ENCODE data around the gene IL4R. TPM values are rescaled to one million over a fixed set of nuclear protein-coding genes. Genes with fewer than 3 reads are reported as not detected.

The IL4R gene
- total and polyA plus RNA-seq, 2 of the 8 experiments (the other 6 are each of a cell fraction or from before 2014, with no cell fraction given) = 29.1 to 29.4 TPM

DNA sequence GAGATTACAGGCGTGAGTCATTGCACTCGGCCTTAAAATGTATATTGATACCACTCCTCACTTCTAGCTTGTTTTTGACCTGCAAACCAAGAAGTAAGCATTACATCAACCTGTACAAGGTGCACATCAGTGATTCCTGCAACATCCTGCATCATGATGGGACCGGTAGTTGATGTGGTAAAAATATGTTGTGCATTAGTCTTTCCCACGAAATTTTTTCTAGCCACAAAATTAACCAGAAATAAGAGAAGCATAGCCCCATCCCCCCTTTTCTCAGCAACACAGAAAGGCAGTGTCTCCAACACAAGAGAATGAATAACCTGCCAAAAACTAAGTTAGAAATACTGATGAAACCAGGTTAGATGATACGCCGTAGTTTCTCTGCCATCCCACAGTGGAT, 24.1 kb upstream of the IL4R start (continued):
- TF ChIP-seq, protein P1, sequence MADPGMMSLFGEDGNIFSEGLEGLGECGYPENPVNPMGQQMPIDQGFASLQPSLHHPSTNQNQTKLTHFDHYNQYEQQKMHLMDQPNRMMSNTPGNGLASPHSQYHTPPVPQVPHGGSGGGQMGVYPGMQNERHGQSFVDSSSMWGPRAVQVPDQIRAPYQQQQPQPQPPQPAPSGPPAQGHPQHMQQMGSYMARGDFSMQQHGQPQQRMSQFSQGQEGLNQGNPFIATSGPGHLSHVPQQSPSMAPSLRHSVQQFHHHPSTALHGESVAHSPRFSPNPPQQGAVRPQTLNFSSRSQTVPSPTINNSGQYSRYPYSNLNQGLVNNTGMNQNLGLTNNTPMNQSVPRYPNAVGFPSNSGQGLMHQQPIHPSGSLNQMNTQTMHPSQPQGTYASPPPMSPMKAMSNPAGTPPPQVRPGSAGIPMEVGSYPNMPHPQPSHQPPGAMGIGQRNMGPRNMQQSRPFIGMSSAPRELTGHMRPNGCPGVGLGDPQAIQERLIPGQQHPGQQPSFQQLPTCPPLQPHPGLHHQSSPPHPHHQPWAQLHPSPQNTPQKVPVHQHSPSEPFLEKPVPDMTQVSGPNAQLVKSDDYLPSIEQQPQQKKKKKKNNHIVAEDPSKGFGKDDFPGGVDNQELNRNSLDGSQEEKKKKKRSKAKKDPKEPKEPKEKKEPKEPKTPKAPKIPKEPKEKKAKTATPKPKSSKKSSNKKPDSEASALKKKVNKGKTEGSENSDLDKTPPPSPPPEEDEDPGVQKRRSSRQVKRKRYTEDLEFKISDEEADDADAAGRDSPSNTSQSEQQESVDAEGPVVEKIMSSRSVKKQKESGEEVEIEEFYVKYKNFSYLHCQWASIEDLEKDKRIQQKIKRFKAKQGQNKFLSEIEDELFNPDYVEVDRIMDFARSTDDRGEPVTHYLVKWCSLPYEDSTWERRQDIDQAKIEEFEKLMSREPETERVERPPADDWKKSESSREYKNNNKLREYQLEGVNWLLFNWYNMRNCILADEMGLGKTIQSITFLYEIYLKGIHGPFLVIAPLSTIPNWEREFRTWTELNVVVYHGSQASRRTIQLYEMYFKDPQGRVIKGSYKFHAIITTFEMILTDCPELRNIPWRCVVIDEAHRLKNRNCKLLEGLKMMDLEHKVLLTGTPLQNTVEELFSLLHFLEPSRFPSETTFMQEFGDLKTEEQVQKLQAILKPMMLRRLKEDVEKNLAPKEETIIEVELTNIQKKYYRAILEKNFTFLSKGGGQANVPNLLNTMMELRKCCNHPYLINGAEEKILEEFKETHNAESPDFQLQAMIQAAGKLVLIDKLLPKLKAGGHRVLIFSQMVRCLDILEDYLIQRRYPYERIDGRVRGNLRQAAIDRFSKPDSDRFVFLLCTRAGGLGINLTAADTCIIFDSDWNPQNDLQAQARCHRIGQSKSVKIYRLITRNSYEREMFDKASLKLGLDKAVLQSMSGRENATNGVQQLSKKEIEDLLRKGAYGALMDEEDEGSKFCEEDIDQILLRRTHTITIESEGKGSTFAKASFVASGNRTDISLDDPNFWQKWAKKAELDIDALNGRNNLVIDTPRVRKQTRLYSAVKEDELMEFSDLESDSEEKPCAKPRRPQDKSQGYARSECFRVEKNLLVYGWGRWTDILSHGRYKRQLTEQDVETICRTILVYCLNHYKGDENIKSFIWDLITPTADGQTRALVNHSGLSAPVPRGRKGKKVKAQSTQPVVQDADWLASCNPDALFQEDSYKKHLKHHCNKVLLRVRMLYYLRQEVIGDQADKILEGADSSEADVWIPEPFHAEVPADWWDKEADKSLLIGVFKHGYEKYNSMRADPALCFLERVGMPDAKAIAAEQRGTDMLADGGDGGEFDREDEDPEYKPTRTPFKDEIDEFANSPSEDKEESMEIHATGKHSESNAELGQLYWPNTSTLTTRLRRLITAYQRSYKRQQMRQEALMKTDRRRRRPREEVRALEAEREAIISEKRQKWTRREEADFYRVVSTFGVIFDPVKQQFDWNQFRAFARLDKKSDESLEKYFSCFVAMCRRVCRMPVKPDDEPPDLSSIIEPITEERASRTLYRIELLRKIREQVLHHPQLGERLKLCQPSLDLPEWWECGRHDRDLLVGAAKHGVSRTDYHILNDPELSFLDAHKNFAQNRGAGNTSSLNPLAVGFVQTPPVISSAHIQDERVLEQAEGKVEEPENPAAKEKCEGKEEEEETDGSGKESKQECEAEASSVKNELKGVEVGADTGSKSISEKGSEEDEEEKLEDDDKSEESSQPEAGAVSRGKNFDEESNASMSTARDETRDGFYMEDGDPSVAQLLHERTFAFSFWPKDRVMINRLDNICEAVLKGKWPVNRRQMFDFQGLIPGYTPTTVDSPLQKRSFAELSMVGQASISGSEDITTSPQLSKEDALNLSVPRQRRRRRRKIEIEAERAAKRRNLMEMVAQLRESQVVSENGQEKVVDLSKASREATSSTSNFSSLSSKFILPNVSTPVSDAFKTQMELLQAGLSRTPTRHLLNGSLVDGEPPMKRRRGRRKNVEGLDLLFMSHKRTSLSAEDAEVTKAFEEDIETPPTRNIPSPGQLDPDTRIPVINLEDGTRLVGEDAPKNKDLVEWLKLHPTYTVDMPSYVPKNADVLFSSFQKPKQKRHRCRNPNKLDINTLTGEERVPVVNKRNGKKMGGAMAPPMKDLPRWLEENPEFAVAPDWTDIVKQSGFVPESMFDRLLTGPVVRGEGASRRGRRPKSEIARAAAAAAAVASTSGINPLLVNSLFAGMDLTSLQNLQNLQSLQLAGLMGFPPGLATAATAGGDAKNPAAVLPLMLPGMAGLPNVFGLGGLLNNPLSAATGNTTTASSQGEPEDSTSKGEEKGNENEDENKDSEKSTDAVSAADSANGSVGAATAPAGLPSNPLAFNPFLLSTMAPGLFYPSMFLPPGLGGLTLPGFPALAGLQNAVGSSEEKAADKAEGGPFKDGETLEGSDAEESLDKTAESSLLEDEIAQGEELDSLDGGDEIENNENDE (IDR thresholded peaks at IDR 0.05; ENCODE audit: insufficient replicate concordance, low read length) = no peak
- TF ChIP-seq KDM1A (IDR thresholded peaks at IDR 0.05; ENCODE audit: borderline replicate concordance, low read length) (no peak), CEBPB (IDR thresholded peaks at IDR 0.05; ENCODE audit: low read depth, low read length) (no peak), SRF (IDR thresholded peaks at IDR 0.05; ENCODE audit: low read depth, low read length) (no peak), TEAD4 (IDR thresholded peaks at IDR 0.05; ENCODE audit: low read depth, low read length) (no peak), TCF12 (IDR thresholded peaks at IDR 0.05; ENCODE audit: low read depth, low read length) (no peak), TAF1 (IDR thresholded peaks at IDR 0.05; ENCODE audit: low read depth, low read length) (no peak), BCL11A (IDR thresholded peaks at IDR 0.05; ENCODE audit: low read depth in 2 of 2, low read length in 2 of 2) (no peak), POLR2AphosphoS5 (IDR thresholded peaks at IDR 0.05; ENCODE audit: low read depth, low read length) (no peak), BACH1 (IDR thresholded peaks at IDR 0.05; ENCODE audit: low read length) (no peak), KDM4A (IDR thresholded peaks at IDR 0.05; ENCODE audit: low read depth, low read length, severe bottlenecking) (no peak)

Measured in H1 (cell line).